Measurements from ENCODE around the gene BBOF1. TPM values are rescaled to one million over a fixed set of nuclear protein-coding genes. Genes with fewer than 3 reads are reported as not detected.

The BBOF1 gene
- total RNA-seq, 1 donor from 2014 or later: 2.1 TPM

- no peaks in the 10 kb centered on the region for H3K9me3 ChIP-seq (ENCODE audit: control insufficient read depth in 3 of 3, low read length in 3 of 3)
Observed at GRCh38 chr14:74019408-74020137, 424 bp downstream of the BBOF1 start.

GRCh38 chr14:74022346-74022745, 3.2 kb downstream of the BBOF1 start:
- Histone ChIP-seq H3K9ac (ENCODE audit: low read depth in 1 of 3, low read length in 3 of 3) (no peak overlapping the region), H3K4me1 (ENCODE audit: control insufficient read depth in 3 of 3, insufficient read depth in 3 of 3, low read length in 3 of 3) (peaks cover 11 to 15% (median 11%) of the 10 kb centered on the region in 3 donors), H3K27ac (ENCODE audit: low read depth, low read length) (no peak overlapping the region)

More at GRCh38 chr14:74019408-74020137, 424 bp downstream of the BBOF1 start:
- Histone ChIP-seq H3K27me3 (ENCODE audit: control insufficient read depth in 3 of 3, insufficient read depth in 3 of 3, low read length in 3 of 3) (no peaks in the 10 kb centered on the region), H3K27ac (ENCODE audit: low read depth, low read length) (peak overlapping the region; percentile 95), H3K36me3 (ENCODE audit: control insufficient read depth in 3 of 3, insufficient read depth in 3 of 3, low read length in 3 of 3) (no peaks in the 10 kb centered on the region), H3K9ac (ENCODE audit: low read depth in 1 of 3, low read length in 3 of 3) (peak overlapping the region; percentile 77 to 98 (median 85)), H3K4me3 (ENCODE audit: low read length in 3 of 3) (peak overlapping the region; percentile 88 to 95 (median 90)), H3K4me1 (ENCODE audit: control insufficient read depth in 3 of 3, insufficient read depth in 3 of 3, low read length in 3 of 3) (peaks cover 11 to 15% (median 11%) of the 10 kb centered on the region in 3 donors)

GRCh38 chr14:74029136-74029535, 10.0 kb downstream of the BBOF1 start:
- no peaks in the 10 kb centered on the region for H3K9me3 ChIP-seq (ENCODE audit: control insufficient read depth in 3 of 3, low read length in 3 of 3)
- no peaks in the 10 kb centered on the region for H3K27me3 ChIP-seq (ENCODE audit: control insufficient read depth in 3 of 3, insufficient read depth in 3 of 3, low read length in 3 of 3)

More at GRCh38 chr14:74022346-74022745, 3.2 kb downstream of the BBOF1 start:
- Histone ChIP-seq H3K27me3 (ENCODE audit: control insufficient read depth in 3 of 3, insufficient read depth in 3 of 3, low read length in 3 of 3) (no peaks in the 10 kb centered on the region), H3K36me3 (ENCODE audit: control insufficient read depth in 3 of 3, insufficient read depth in 3 of 3, low read length in 3 of 3) (no peaks in the 10 kb centered on the region), H3K9me3 (ENCODE audit: control insufficient read depth in 3 of 3, low read length in 3 of 3) (no peaks in the 10 kb centered on the region), H3K4me3 (ENCODE audit: low read length in 3 of 3) (no peak overlapping the region)

GRCh38 chr14:74034572-74034971, 15.4 kb downstream of the BBOF1 start:
- H3K4me3 ChIP-seq (ENCODE audit: low read length in 3 of 3): no peak overlapping the region
- no peak overlapping the region for H3K27ac ChIP-seq (ENCODE audit: low read depth, low read length)
- no peaks in the 10 kb centered on the region for H3K9me3 ChIP-seq (ENCODE audit: control insufficient read depth in 3 of 3, low read length in 3 of 3)
- no peaks in the 10 kb centered on the region for H3K36me3 ChIP-seq (ENCODE audit: control insufficient read depth in 3 of 3, insufficient read depth in 3 of 3, low read length in 3 of 3)
- H3K27me3 ChIP-seq (ENCODE audit: control insufficient read depth in 3 of 3, insufficient read depth in 3 of 3, low read length in 3 of 3): no peaks in the 10 kb centered on the region
- H3K4me1 ChIP-seq (ENCODE audit: control insufficient read depth in 3 of 3, insufficient read depth in 3 of 3, low read length in 3 of 3): no peaks in the 10 kb centered on the region
- H3K9ac ChIP-seq (ENCODE audit: low read depth in 1 of 3, low read length in 3 of 3): no peak overlapping the region

More at GRCh38 chr14:74029136-74029535, 10.0 kb downstream of the BBOF1 start:
- Histone ChIP-seq H3K4me3 (ENCODE audit: low read length in 3 of 3) (no peak overlapping the region), H3K4me1 (ENCODE audit: control insufficient read depth in 3 of 3, insufficient read depth in 3 of 3, low read length in 3 of 3) (no peaks in the 10 kb centered on the region), H3K36me3 (ENCODE audit: control insufficient read depth in 3 of 3, insufficient read depth in 3 of 3, low read length in 3 of 3) (no peaks in the 10 kb centered on the region), H3K27ac (ENCODE audit: low read depth, low read length) (no peak overlapping the region), H3K9ac (ENCODE audit: low read depth in 1 of 3, low read length in 3 of 3) (no peak overlapping the region)

- H3K4me3 ChIP-seq (ENCODE audit: low read length in 3 of 3): no peak overlapping the region
- H3K27me3 ChIP-seq (ENCODE audit: control insufficient read depth in 3 of 3, insufficient read depth in 3 of 3, low read length in 3 of 3): no peaks in the 10 kb centered on the region
- H3K9me3 ChIP-seq (ENCODE audit: control insufficient read depth in 3 of 3, low read length in 3 of 3): no peaks in the 10 kb centered on the region
- no peaks in the 10 kb centered on the region for H3K36me3 ChIP-seq (ENCODE audit: control insufficient read depth in 3 of 3, insufficient read depth in 3 of 3, low read length in 3 of 3)
- H3K9ac ChIP-seq (ENCODE audit: low read depth in 1 of 3, low read length in 3 of 3): no peak overlapping the region
- H3K4me1 ChIP-seq (ENCODE audit: control insufficient read depth in 3 of 3, insufficient read depth in 3 of 3, low read length in 3 of 3): no peaks in the 10 kb centered on the region
- no peak overlapping the region for H3K27ac ChIP-seq (ENCODE audit: low read depth, low read length)
Observed at GRCh38 chr14:74035556-74035955, 16.4 kb downstream of the BBOF1 start.

- H3K27me3 ChIP-seq (ENCODE audit: control insufficient read depth in 3 of 3, insufficient read depth in 3 of 3, low read length in 3 of 3): no peaks in the 10 kb centered on the region
- no peak overlapping the region for H3K4me3 ChIP-seq (ENCODE audit: low read length in 3 of 3)
- H3K4me1 ChIP-seq (ENCODE audit: control insufficient read depth in 3 of 3, insufficient read depth in 3 of 3, low read length in 3 of 3): no peaks in the 10 kb centered on the region
- no peaks in the 10 kb centered on the region for H3K9me3 ChIP-seq (ENCODE audit: control insufficient read depth in 3 of 3, low read length in 3 of 3)
- no peaks in the 10 kb centered on the region for H3K36me3 ChIP-seq (ENCODE audit: control insufficient read depth in 3 of 3, insufficient read depth in 3 of 3, low read length in 3 of 3)
- H3K9ac ChIP-seq (ENCODE audit: low read depth in 1 of 3, low read length in 3 of 3): no peak overlapping the region
- no peak overlapping the region for H3K27ac ChIP-seq (ENCODE audit: low read depth, low read length)
Observed at GRCh38 chr14:74038020-74038859, 19.1 kb downstream of the BBOF1 start.

- Histone ChIP-seq H3K27me3 (ENCODE audit: control insufficient read depth in 3 of 3, insufficient read depth in 3 of 3, low read length in 3 of 3) (no peaks in the 10 kb centered on the region), H3K9me3 (ENCODE audit: control insufficient read depth in 3 of 3, low read length in 3 of 3) (no peaks in the 10 kb centered on the region), H3K9ac (ENCODE audit: low read depth in 1 of 3, low read length in 3 of 3) (no peak overlapping the region), H3K27ac (ENCODE audit: low read depth, low read length) (no peak overlapping the region), H3K36me3 (ENCODE audit: control insufficient read depth in 3 of 3, insufficient read depth in 3 of 3, low read length in 3 of 3) (peaks cover 0 to 3% (median 0%) of the 10 kb centered on the region in 3 donors), H3K4me1 (ENCODE audit: control insufficient read depth in 3 of 3, insufficient read depth in 3 of 3, low read length in 3 of 3) (no peaks in the 10 kb centered on the region), H3K4me3 (ENCODE audit: low read length in 3 of 3) (no peak overlapping the region)
Observed at GRCh38 chr14:74042296-74042695, 23.1 kb downstream of the BBOF1 start.

GRCh38 chr14:74045522-74045921, 26.4 kb downstream of the BBOF1 start:
- Histone ChIP-seq H3K4me1 (ENCODE audit: control insufficient read depth in 3 of 3, insufficient read depth in 3 of 3, low read length in 3 of 3) (no peaks in the 10 kb centered on the region), H3K9ac (ENCODE audit: low read depth in 1 of 3, low read length in 3 of 3) (no peak overlapping the region), H3K36me3 (ENCODE audit: control insufficient read depth in 3 of 3, insufficient read depth in 3 of 3, low read length in 3 of 3) (peaks cover 0 to 3% (median 0%) of the 10 kb centered on the region in 3 donors), H3K4me3 (ENCODE audit: low read length in 3 of 3) (no peak overlapping the region), H3K27me3 (ENCODE audit: control insufficient read depth in 3 of 3, insufficient read depth in 3 of 3, low read length in 3 of 3) (no peaks in the 10 kb centered on the region), H3K9me3 (ENCODE audit: control insufficient read depth in 3 of 3, low read length in 3 of 3) (no peaks in the 10 kb centered on the region), H3K27ac (ENCODE audit: low read depth, low read length) (no peak overlapping the region)

- H3K4me3 ChIP-seq (ENCODE audit: low read length in 3 of 3): no peak overlapping the region
- no peaks in the 10 kb centered on the region for H3K27me3 ChIP-seq (ENCODE audit: control insufficient read depth in 3 of 3, insufficient read depth in 3 of 3, low read length in 3 of 3)
- H3K4me1 ChIP-seq (ENCODE audit: control insufficient read depth in 3 of 3, insufficient read depth in 3 of 3, low read length in 3 of 3): no peaks in the 10 kb centered on the region
- peaks cover 0 to 3% (median 0%) of the 10 kb centered on the region in 3 donors for H3K36me3 ChIP-seq (ENCODE audit: control insufficient read depth in 3 of 3, insufficient read depth in 3 of 3, low read length in 3 of 3)
- no peaks in the 10 kb centered on the region for H3K9me3 ChIP-seq (ENCODE audit: control insufficient read depth in 3 of 3, low read length in 3 of 3)
- H3K9ac ChIP-seq (ENCODE audit: low read depth in 1 of 3, low read length in 3 of 3): no peak overlapping the region
- H3K27ac ChIP-seq (ENCODE audit: low read depth, low read length): no peak overlapping the region
Observed at GRCh38 chr14:74048281-74048680, 29.1 kb downstream of the BBOF1 start.
